Tibial nerve (tissue), 4 donors: ENCODE measurements around the gene PICK1. TPM values are rescaled to one million over a fixed set of nuclear protein-coding genes. Genes with fewer than 3 reads are reported as not detected.
A peak's percentile ranks its signal among the peaks of the same experiment; 100 is the strongest.

Experiments
- DNase-seq, 2 donors: peaks; one replicate each; pipeline ENCODE4 v3.0.0-alpha.2; 2019; ENCODE audit warnings: low spot score in 2 of 2
- H3K27ac ChIP-seq, 4 donors: fragments of 200-600 bp; sonication (generic) in 3 of 4; one replicate each; pipeline ENCODE4 v1.5.1; 2017 to 2019; ENCODE audit warnings: mild to moderate bottlenecking in 1 of 4
- H3K27me3 ChIP-seq, 2 donors: fragments of 200-600 bp; sonication (generic) in 1 of 2; one replicate each; pipeline versions ENCODE4 v1.5.1 to v1.6.0; 2017 to 2019
- H3K36me3 ChIP-seq, 3 donors: fragments of 200-600 bp; sonication (generic); one replicate each; pipeline ENCODE4 v1.5.1; 2018 to 2019
- H3K4me1 ChIP-seq, 4 donors: fragments of 200-600 bp; sonication (generic) in 3 of 4; one replicate each; pipeline ENCODE4 v1.5.1; 2017 to 2019
- H3K4me3 ChIP-seq, 4 donors: fragments of 200-600 bp; sonication (generic) in 3 of 4; one replicate each; pipeline ENCODE4 v1.5.1; 2017 to 2019; ENCODE audit warnings: mild to moderate bottlenecking in 1 of 4, moderate library complexity in 1 of 4
- H3K9me3 ChIP-seq, 4 donors: fragments of 200-600 bp; sonication (generic) in 3 of 4; one replicate each; pipeline ENCODE4 v1.5.1; 2017 to 2019
- CTCF ChIP-seq, 5 experiments: fragments of 200-600 bp in 3 of 5; fragments of 450-650 bp in 2 of 5; sonication (generic) in 3 of 5; IDR thresholded peaks; one replicate each; pipeline ENCODE4 v1.5.1; 2016 to 2019; ENCODE audit warnings: antibody characterized with exemption in 5 of 5, mild to moderate bottlenecking in 3 of 5, moderate library complexity in 2 of 5
- EP300 ChIP-seq, 2 donors: sonication (generic); formaldehyde crosslinking; IDR thresholded peaks; one replicate each; pipeline ENCODE4 v1.6.1; 2017; ENCODE audit warnings: antibody characterized with exemption in 2 of 2, mild to moderate bottlenecking in 1 of 2
- POLR2A ChIP-seq, 2 donors: fragments of 450-650 bp; IDR thresholded peaks; one replicate each; pipeline ENCODE4 v1.6.1; 2017; ENCODE audit warnings: antibody characterized with exemption in 2 of 2, mild to moderate bottlenecking in 2 of 2, moderate library complexity in 2 of 2
- WGBS, 2 donors: methylation state at CpG; one replicate each; pipeline ENCODE4 v1.1.5; 2018; 5-methylcytosine and 5-hydroxymethylcytosine counted together
- total RNA-seq, 4 donors: library from RNA; depleted of rRNA; stranded (reverse); fragments of >200 nt; gene quantifications; one replicate each; pipeline ENCODE4 v1.1.0, GENCODE V29; 2016

Gene PICK1
- total RNA-seq, 4 donors from 2014 or later: 32.1 to 49.8 (median 44.2) TPM

GRCh38 chr22:38068641-38069371 is 11.6 kb downstream of the PICK1 start:
- Histone ChIP-seq H3K4me1 (peaks cover 0 to 51% (median 12%) of the 10 kb centered on the region in 4 donors), H3K36me3 (peaks cover 4 to 97% (median 21%) of the 10 kb centered on the region in 3 donors), H3K27ac (peak overlapping the region; percentile 63 to 96 (median 80)), H3K9me3 (no peaks in the 10 kb centered on the region), H3K27me3 (no peaks in the 10 kb centered on the region), H3K4me3 (no peak overlapping the region)
- TF ChIP-seq EP300 (IDR thresholded peaks at IDR 0.05): no peak
- TF ChIP-seq CTCF (IDR thresholded peaks at IDR 0.05): no peak
- no peak for TF ChIP-seq POLR2A (IDR thresholded peaks at IDR 0.05)
- no peak for DNase-seq
- 66 to 80% methylated on average over 13 of the region's 13 CpGs for WGBS, 2 donors

- no peaks in the 10 kb centered on the region for H3K9me3 ChIP-seq
- H3K4me3 ChIP-seq: no peak overlapping the region
- WGBS, 2 donors: 47 to 48% methylated on average over 21 of the region's 21 CpGs
- H3K4me1 ChIP-seq: peaks cover 0 to 51% (median 12%) of the 10 kb centered on the region in 4 donors
- H3K36me3 ChIP-seq: peaks cover 4 to 97% (median 19%) of the 10 kb centered on the region in 3 donors
- H3K27me3 ChIP-seq: no peaks in the 10 kb centered on the region
- DNase-seq: peak in 1 of 2 donors; percentile 38
- TF ChIP-seq CTCF (IDR thresholded peaks at IDR 0.05) (peak; percentile 31 to 74 (median 69)), EP300 (IDR thresholded peaks at IDR 0.05) (peak; percentile 30 to 86), POLR2A (IDR thresholded peaks at IDR 0.05) (no peak)
- H3K27ac ChIP-seq: peak overlapping the region; percentile 69 to 96 (median 84)
Measured at GRCh38 chr22:38069372-38070249, 12.4 kb downstream of the PICK1 start.

- Histone ChIP-seq H3K4me3 (no peak overlapping the region), H3K36me3 (peaks cover 4 to 97% (median 11%) of the 10 kb centered on the region in 3 donors), H3K27me3 (no peaks in the 10 kb centered on the region), H3K9me3 (no peaks in the 10 kb centered on the region), H3K27ac (peak overlapping the region; percentile 69 to 96 (median 84)), H3K4me1 (peaks cover 0 to 59% (median 12%) of the 10 kb centered on the region in 4 donors)
- WGBS, 2 donors: 83% methylated on average over 9 to 11 of the region's 11 CpGs
- no peak for DNase-seq
- TF ChIP-seq CTCF (IDR thresholded peaks at IDR 0.05): no peak
- no peak for TF ChIP-seq EP300 (IDR thresholded peaks at IDR 0.05)
- no peak for TF ChIP-seq POLR2A (IDR thresholded peaks at IDR 0.05)
Measured at GRCh38 chr22:38070250-38070921, 13.2 kb downstream of the PICK1 start.

- DNase-seq: no peak
- H3K27ac ChIP-seq: peak overlapping the region; percentile 33 to 96 (median 68)
- WGBS, 2 donors: 87 to 94% methylated on average over 7 to 19 of the region's 22 CpGs
- no peaks in the 10 kb centered on the region for H3K9me3 ChIP-seq
- H3K36me3 ChIP-seq: peaks cover 4 to 88% (median 7%) of the 10 kb centered on the region in 3 donors
- TF ChIP-seq POLR2A (IDR thresholded peaks at IDR 0.05) (no peak), CTCF (IDR thresholded peaks at IDR 0.05) (no peak), EP300 (IDR thresholded peaks at IDR 0.05) (no peak)
- no peaks in the 10 kb centered on the region for H3K27me3 ChIP-seq
- no peak overlapping the region for H3K4me3 ChIP-seq
- peaks cover 0 to 65% (median 12%) of the 10 kb centered on the region in 4 donors for H3K4me1 ChIP-seq
Measured at GRCh38 chr22:38071421-38072321, 14.5 kb downstream of the PICK1 start.
